Neural crest cell (in vitro differentiated cells): ENCODE results near the gene SNX25. TPM values are rescaled to one million over a fixed set of nuclear protein-coding genes. Genes with fewer than 3 reads are reported as not detected.

Source experiments
- DNase-seq: peaks from one replicate; pipeline ENCODE4 v3.0.0; 2021; ENCODE audit warnings: low read depth, mixed read lengths, low spot score
- H3K27ac Mint-ChIP-seq: one replicate; pipeline ENCODE4 v1.8.0; 2021; ENCODE audit warnings: mild to moderate bottlenecking, mixed read lengths; ENCODE audit not compliant: unreplicated experiment
- H3K27me3 Mint-ChIP-seq: 2 replicates; pipeline ENCODE4 v1.8.0; 2021; ENCODE audit warnings: low read depth, mild to moderate bottlenecking, mixed read lengths
- H3K36me3 Mint-ChIP-seq: 2 replicates; pipeline ENCODE4 v1.8.0; 2021; ENCODE audit warnings: low read depth, mild to moderate bottlenecking, mixed read lengths
- H3K4me1 Mint-ChIP-seq: 2 replicates; pipeline ENCODE4 v1.8.0; 2021; ENCODE audit warnings: mixed read lengths
- H3K4me3 Mint-ChIP-seq: one replicate; pipeline ENCODE4 v1.8.0; 2021; ENCODE audit warnings: mild to moderate bottlenecking, mixed read lengths
- H3K9me3 Mint-ChIP-seq: 2 replicates; pipeline ENCODE4 v1.8.0; 2021; ENCODE audit warnings: mixed read lengths
- total RNA-seq: library from RNA; stranded (reverse); gene quantifications from 2 replicates; pipeline ENCODE4 v1.2.1, GENCODE V29; 2021
- TF ChIP-seq, protein P1 (sequence below): fragments of 200-600 bp; sonication (generic); conservative IDR thresholded peaks from 2 replicates; pipeline ENCODE4 v1.5.0; 2021; ENCODE audit warnings: antibody characterized with exemption, mild to moderate bottlenecking

Gene SNX25
- total RNA-seq, 1 donor from 2014 or later = 9.7 TPM

DNA sequence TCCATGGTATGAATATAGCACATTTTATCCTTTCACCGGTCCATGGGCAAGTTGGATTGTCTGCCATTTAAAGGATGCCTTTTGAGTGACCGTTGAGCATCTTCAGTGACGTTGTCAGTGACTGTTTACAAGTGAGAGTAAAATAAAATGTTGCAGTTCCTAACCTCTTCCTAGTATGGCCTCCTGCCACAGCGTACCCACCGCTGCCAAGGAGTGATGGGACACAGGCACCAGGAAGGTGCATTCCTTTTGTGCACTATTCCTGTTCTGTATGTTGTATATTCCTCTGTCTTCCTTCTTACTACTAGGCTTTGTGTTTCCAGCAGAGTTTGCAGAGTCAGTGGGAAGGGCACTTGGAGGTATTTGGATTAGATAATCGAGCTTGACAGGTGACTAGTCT is 61.5 kb downstream of the SNX25 start:
- H3K4me3 Mint-ChIP-seq = no peak overlapping the region
- peaks cover 2% of the 10 kb centered on the region for H3K4me1 Mint-ChIP-seq
- H3K9me3 Mint-ChIP-seq = no peaks in the 10 kb centered on the region
- H3K36me3 Mint-ChIP-seq = peaks cover 6% of the 10 kb centered on the region
- no peak for DNase-seq
- no peak overlapping the region for H3K27ac Mint-ChIP-seq
- H3K27me3 Mint-ChIP-seq = no peaks in the 10 kb centered on the region
- TF ChIP-seq, protein P1, sequence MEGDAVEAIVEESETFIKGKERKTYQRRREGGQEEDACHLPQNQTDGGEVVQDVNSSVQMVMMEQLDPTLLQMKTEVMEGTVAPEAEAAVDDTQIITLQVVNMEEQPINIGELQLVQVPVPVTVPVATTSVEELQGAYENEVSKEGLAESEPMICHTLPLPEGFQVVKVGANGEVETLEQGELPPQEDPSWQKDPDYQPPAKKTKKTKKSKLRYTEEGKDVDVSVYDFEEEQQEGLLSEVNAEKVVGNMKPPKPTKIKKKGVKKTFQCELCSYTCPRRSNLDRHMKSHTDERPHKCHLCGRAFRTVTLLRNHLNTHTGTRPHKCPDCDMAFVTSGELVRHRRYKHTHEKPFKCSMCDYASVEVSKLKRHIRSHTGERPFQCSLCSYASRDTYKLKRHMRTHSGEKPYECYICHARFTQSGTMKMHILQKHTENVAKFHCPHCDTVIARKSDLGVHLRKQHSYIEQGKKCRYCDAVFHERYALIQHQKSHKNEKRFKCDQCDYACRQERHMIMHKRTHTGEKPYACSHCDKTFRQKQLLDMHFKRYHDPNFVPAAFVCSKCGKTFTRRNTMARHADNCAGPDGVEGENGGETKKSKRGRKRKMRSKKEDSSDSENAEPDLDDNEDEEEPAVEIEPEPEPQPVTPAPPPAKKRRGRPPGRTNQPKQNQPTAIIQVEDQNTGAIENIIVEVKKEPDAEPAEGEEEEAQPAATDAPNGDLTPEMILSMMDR = no peak

DNA sequence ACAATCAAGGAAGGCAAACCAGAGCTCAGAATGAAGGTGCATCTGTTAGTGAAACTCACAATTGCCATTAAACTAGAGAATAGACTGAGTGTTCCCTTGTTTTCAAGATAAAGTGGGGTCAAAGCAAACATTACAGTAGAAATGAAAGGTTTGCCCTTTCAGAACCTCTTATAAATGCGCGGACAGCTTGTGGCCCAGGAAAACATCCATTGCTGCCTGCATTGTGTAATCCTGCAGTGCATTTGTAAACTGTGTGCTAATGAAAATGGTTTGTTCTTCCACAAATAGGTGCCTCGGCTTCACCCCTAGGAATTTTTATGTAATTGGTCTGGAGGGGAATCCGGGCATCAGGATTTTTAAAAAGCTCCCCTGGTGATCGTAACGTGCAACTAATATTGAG is 62.8 kb downstream of the SNX25 start:
- H3K4me1 Mint-ChIP-seq = no peaks in the 10 kb centered on the region
- H3K9me3 Mint-ChIP-seq = no peaks in the 10 kb centered on the region
- H3K27me3 Mint-ChIP-seq = no peaks in the 10 kb centered on the region
- peaks cover 6% of the 10 kb centered on the region for H3K36me3 Mint-ChIP-seq
- no peak overlapping the region for H3K4me3 Mint-ChIP-seq
- no peak for DNase-seq
- peak overlapping the region; percentile 83 for H3K27ac Mint-ChIP-seq
- TF ChIP-seq, protein P1 = no peak

DNA sequence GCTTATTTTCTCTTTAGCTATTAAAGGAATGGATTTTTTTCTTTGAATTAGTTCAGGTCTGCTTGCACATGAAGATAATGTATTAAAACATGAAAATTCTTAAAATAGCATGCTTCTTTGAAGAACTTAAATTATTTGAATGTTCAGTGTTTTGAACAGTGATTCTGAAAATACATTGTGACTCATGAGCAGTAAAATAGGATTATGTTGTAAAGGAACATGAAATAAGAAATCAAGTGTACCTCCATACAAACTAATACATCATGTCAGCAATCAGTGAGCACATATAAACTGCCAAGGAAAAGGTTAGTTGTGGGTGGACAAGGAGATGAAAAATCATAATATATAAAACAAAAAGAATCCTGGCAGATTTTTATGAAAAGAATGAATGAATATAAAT is 66.1 kb downstream of the SNX25 start:
- no peak overlapping the region for H3K4me3 Mint-ChIP-seq
- DNase-seq = no peak
- no peaks in the 10 kb centered on the region for H3K27me3 Mint-ChIP-seq
- TF ChIP-seq, protein P1 = no peak
- H3K27ac Mint-ChIP-seq = no peak overlapping the region
- H3K4me1 Mint-ChIP-seq = no peaks in the 10 kb centered on the region
- peaks cover 5% of the 10 kb centered on the region for H3K36me3 Mint-ChIP-seq
- no peaks in the 10 kb centered on the region for H3K9me3 Mint-ChIP-seq

DNA sequence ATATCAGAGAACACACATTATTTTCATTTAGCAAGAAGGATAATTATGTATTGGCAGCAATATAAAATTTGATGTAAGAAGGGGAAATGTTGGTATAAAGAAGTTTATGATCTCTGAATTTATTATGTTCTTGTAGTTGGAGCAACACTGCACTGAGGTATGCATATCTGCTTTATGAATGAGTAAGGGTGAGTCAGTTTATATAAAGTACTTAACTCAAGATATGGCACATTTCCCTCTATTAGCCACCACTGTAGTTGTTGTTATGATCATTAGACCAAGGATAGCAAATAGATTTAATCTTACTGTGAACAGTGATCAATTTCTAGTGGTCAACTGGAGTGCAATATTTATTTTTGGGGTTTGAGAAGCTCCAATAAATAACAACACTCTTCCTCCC is 66.6 kb downstream of the SNX25 start:
- TF ChIP-seq, protein P1 = no peak
- DNase-seq = no peak
- Mint-ChIP-seq H3K27ac (no peak overlapping the region), H3K9me3 (no peaks in the 10 kb centered on the region), H3K27me3 (no peaks in the 10 kb centered on the region), H3K4me3 (no peak overlapping the region), H3K4me1 (peaks cover 5% of the 10 kb centered on the region), H3K36me3 (peaks cover 2% of the 10 kb centered on the region)

DNA sequence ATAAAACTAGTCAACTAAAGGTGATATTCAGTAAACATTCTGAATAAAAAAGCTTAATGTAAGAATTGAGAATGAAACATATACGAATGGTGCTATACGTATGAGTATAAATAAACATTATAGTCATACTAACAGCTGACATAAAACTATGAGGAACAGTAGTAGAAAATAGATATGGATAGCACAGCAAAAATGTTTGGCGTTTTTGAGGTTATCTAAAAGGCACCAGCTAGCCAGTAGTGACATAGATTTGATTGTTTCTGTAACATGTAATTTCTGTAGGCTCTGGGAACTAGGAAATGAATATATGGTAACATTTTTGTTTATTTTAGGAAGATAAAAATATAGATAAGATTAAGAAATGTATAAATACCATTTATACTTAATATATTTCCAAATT is 69.3 kb downstream of the SNX25 start:
- no peak for DNase-seq
- TF ChIP-seq, protein P1 = no peak
- Mint-ChIP-seq H3K4me1 (peaks cover 6% of the 10 kb centered on the region), H3K27me3 (no peaks in the 10 kb centered on the region), H3K4me3 (no peak overlapping the region), H3K36me3 (peaks cover 2% of the 10 kb centered on the region), H3K9me3 (no peaks in the 10 kb centered on the region), H3K27ac (no peak overlapping the region)

DNA sequence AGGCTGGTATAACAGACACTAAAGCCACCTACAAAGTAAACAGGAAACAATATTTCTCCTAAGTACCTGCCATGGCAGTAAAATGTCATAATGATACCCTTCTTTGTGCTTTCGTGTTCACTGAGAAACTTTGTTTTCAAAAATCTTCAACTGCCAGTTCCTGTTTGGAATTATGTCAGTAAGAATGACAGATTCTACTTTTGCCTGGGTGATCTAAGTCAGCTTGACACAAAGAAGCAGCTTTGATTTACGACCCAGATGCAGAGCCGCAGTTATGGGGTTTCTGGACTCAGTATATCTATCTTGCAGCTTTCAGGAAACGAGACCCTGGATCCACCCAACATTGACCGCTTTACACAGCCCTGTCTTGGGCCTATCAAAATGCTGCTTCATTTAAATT is 71.2 kb downstream of the SNX25 start:
- H3K4me1 Mint-ChIP-seq = peaks cover 6% of the 10 kb centered on the region
- peaks cover 2% of the 10 kb centered on the region for H3K36me3 Mint-ChIP-seq
- H3K27ac Mint-ChIP-seq = no peak overlapping the region
- no peaks in the 10 kb centered on the region for H3K9me3 Mint-ChIP-seq
- no peak overlapping the region for H3K4me3 Mint-ChIP-seq
- no peaks in the 10 kb centered on the region for H3K27me3 Mint-ChIP-seq
- DNase-seq = no peak
- TF ChIP-seq, protein P1 = no peak
